Loucy (cell line): ENCODE results near the gene UBE2K.
A peak's percentile ranks its signal among the peaks of the same experiment; 100 is the strongest.
"Not testable (repeated sequence)": the region's sequence is repeated elsewhere in the genome, so short reads cannot be mapped to it uniquely, and the experiment has no call there.

Experiments used
- H2AFZ ChIP-seq: fragments of 200-600 bp; sonication (generic); 2 replicates; pipeline ENCODE4 v1.6.0; 2016; ENCODE audit warnings: antibody characterized with exemption, mild to moderate bottlenecking, low read length, moderate library complexity
- H3F3A ChIP-seq: fragments of 200-600 bp; 2 replicates; pipeline ENCODE4 v1.6.0; 2016; ENCODE audit warnings: antibody characterized with exemption, low read depth, mild to moderate bottlenecking
- H3K27me3 ChIP-seq: fragments of 200-600 bp; sonication (generic); 2 replicates; pipeline ENCODE4 v1.6.1; 2014; ENCODE audit warnings: low read length, mild to moderate bottlenecking; ENCODE audit not compliant: insufficient read depth, poor library complexity, severe bottlenecking
- H3K36me3 ChIP-seq: fragments of 200-600 bp; sonication (generic); 2 replicates; pipeline ENCODE4 v1.6.1; 2016; ENCODE audit warnings: low read length; ENCODE audit not compliant: insufficient read depth
- H3K4me1 ChIP-seq: fragments of 200-600 bp; sonication (generic); 2 replicates; pipeline ENCODE4 v1.5.1; 2014; ENCODE audit warnings: low read length, mild to moderate bottlenecking; ENCODE audit not compliant: insufficient read depth, poor library complexity, severe bottlenecking
- H3K4me2 ChIP-seq: fragments of 200-600 bp; sonication (generic); 2 replicates; pipeline ENCODE4 v1.6.0; 2014; ENCODE audit warnings: antibody characterized with exemption, low read length, low read depth, mild to moderate bottlenecking; ENCODE audit not compliant: poor library complexity, severe bottlenecking
- H3K4me3 ChIP-seq: fragments of 200-600 bp; sonication (generic); 2 replicates; pipeline ENCODE4 v1.5.1; 2014; ENCODE audit warnings: low read length, mild to moderate bottlenecking, mixed read lengths; ENCODE audit not compliant: poor library complexity, severe bottlenecking
- H3K79me2 ChIP-seq: fragments of 200-600 bp; sonication (generic); 2 replicates; pipeline ENCODE4 v1.6.1; 2014; ENCODE audit warnings: low read length; ENCODE audit not compliant: insufficient read depth
- H3K9ac ChIP-seq: fragments of 200-600 bp; sonication (generic); 2 replicates; pipeline ENCODE4 v1.6.0; 2014; ENCODE audit warnings: mild to moderate bottlenecking, low read depth, low read length, moderate library complexity; ENCODE audit not compliant: poor library complexity, severe bottlenecking
- H3K9me2 ChIP-seq: fragments of 200-600 bp; sonication (generic); replicated peaks from 2 replicates; pipeline ENCODE4 v1.6.1; 2016; ENCODE audit warnings: low read depth, low read length, mixed read lengths
- H3K9me3 ChIP-seq: fragments of 200-600 bp; sonication (generic); 2 replicates; pipeline ENCODE4 v1.6.1; 2014; ENCODE audit warnings: mild to moderate bottlenecking, antibody characterized with exemption, low read length, low read depth; ENCODE audit not compliant: insufficient read depth
- H4K20me1 ChIP-seq: fragments of 200-600 bp; sonication (generic); 2 replicates; pipeline ENCODE4 v1.6.0; 2014; ENCODE audit warnings: antibody characterized with exemption, low read length, mild to moderate bottlenecking; ENCODE audit not compliant: insufficient read depth, poor library complexity, severe bottlenecking
- CTCF ChIP-seq: fragments of 200-600 bp; sonication (generic); conservative IDR thresholded peaks from 2 replicates; pipeline ENCODE4 v1.5.1; 2014; ENCODE audit warnings: mild to moderate bottlenecking, antibody characterized with exemption, low read length
- EZH2phosphoT487 ChIP-seq: fragments of 200-600 bp; IDR thresholded peaks from 2 replicates; pipeline ENCODE4 v1.6.1; 2018; ENCODE audit warnings: antibody characterized with exemption, mild to moderate bottlenecking, moderate library complexity, borderline replicate concordance

Gene UBE2K

DNA sequence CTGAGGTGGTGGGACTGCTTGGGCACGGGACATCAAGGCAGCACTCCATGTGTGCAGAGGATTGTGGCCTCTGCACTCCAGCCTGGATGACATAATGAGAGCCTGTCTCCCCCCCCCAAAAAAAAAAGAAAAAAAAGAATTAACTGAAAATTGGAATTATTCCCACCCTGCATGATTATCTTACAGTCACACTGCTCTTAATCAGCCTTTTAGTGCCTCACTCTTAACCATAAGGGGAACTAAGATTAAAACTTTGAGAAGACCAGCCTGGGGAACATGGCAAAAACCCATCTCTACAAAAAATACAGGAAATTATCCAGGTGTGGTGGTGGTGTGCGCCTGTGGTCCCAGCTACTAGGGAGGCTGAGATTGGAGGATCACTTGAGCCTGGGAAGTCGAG lies 94.6 kb downstream of the UBE2K start:
- Histone ChIP-seq H3K9me3 (no peaks in the 10 kb centered on the region), H4K20me1 (no peaks in the 10 kb centered on the region), H3K36me3 (no peaks in the 10 kb centered on the region), H3F3A (peaks cover 2% of the 10 kb centered on the region; the same call in 1 of the 2 replicates), H3K27me3 (no peaks in the 10 kb centered on the region), H3K9me2 (no peaks in the 10 kb centered on the region), H3K4me3 (no peak overlapping the region), H2AFZ (no peak overlapping the region), H3K4me1 (no peaks in the 10 kb centered on the region), H3K79me2 (no peaks in the 10 kb centered on the region), H3K9ac (no peak overlapping the region), H3K4me2 (no peak overlapping the region)
- TF ChIP-seq CTCF (no peak), EZH2phosphoT487 (no peak)

DNA sequence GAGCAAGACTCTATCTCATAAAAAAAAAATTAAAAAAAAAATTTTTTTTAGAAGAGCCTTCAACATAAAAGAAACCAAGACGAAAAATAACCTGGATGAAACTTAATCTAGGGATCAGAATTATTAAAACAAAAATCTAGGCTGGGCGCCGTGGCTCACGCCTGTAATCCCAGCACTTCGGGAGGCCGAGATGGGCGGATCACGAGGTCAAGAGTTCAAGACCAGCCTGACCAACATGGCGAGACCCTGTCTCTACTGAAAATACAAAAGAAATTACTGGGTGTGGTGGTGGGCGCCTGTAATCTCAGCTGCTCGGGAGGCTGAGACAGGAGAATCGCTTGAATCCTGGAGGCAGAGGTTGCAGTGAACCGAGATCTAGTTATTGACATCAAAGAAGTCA lies 95.0 kb downstream of the UBE2K start:
- not testable (repeated sequence) for H3K9me3 ChIP-seq, H2AFZ ChIP-seq, H3K27me3 ChIP-seq, H4K20me1 ChIP-seq, H3K4me2 ChIP-seq, H3K79me2 ChIP-seq, H3K4me1 ChIP-seq, H3K9me2 ChIP-seq, H3K9ac ChIP-seq, H3F3A ChIP-seq, H3K4me3 ChIP-seq, H3K36me3 ChIP-seq

- H3K27me3 ChIP-seq: no peaks in the 10 kb centered on the region
- H4K20me1 ChIP-seq: no peaks in the 10 kb centered on the region
- H3K4me2 ChIP-seq: no peak overlapping the region
- TF ChIP-seq CTCF (no peak), EZH2phosphoT487 (no peak)
- no peaks in the 10 kb centered on the region for H3K9me2 ChIP-seq
- H3K4me1 ChIP-seq: no peaks in the 10 kb centered on the region
- no peaks in the 10 kb centered on the region for H3F3A ChIP-seq
- no peak overlapping the region for H3K4me3 ChIP-seq
- H3K9ac ChIP-seq: no peak overlapping the region
- no peaks in the 10 kb centered on the region for H3K79me2 ChIP-seq
- no peaks in the 10 kb centered on the region for H3K9me3 ChIP-seq
- no peak overlapping the region for H2AFZ ChIP-seq
- no peaks in the 10 kb centered on the region for H3K36me3 ChIP-seq
Measured at GRCh38 chr4:39802005-39802404, 104.1 kb downstream of the UBE2K start.

- Histone ChIP-seq H3K4me1 (no peaks in the 10 kb centered on the region), H3K79me2 (no peaks in the 10 kb centered on the region), H4K20me1 (no peaks in the 10 kb centered on the region), H3K4me2 (no peak overlapping the region), H3K9me2 (no peaks in the 10 kb centered on the region), H3K27me3 (no peaks in the 10 kb centered on the region), H2AFZ (no peak overlapping the region), H3K36me3 (no peaks in the 10 kb centered on the region), H3F3A (no peaks in the 10 kb centered on the region), H3K9ac (no peak overlapping the region), H3K4me3 (no peak overlapping the region), H3K9me3 (no peaks in the 10 kb centered on the region)
- no peak for TF ChIP-seq EZH2phosphoT487
- 0 out of 2 replicates have a peak, but pooled peaks have one; percentile 8 for TF ChIP-seq CTCF
Measured at GRCh38 chr4:39808231-39808749, 110.4 kb downstream of the UBE2K start.
